Glutamatergic neuron (in vitro differentiated cells): Measurements from ENCODE around the gene MRPS6. TPM values are rescaled to one million over a fixed set of nuclear protein-coding genes. Genes with fewer than 3 reads are reported as not detected.

ENCODE experiments used
- DNase-seq: peaks from one replicate; pipeline ENCODE4 v3.0.0; 2022
- H3K27ac Mint-ChIP-seq: one replicate; pipeline ENCODE4 v1.8.0; 2020; ENCODE audit warnings: mild to moderate bottlenecking, mixed read lengths, inconsistent platforms; ENCODE audit not compliant: unreplicated experiment
- H3K27me3 Mint-ChIP-seq: one replicate; pipeline ENCODE4 v1.8.0; 2020; ENCODE audit warnings: mild to moderate bottlenecking, moderate library complexity, mixed read lengths, inconsistent platforms; ENCODE audit not compliant: unreplicated experiment
- H3K36me3 Mint-ChIP-seq: one replicate; pipeline ENCODE4 v1.8.0; 2020; ENCODE audit warnings: mild to moderate bottlenecking, mixed read lengths, inconsistent platforms; ENCODE audit not compliant: unreplicated experiment
- H3K4me1 Mint-ChIP-seq: one replicate; pipeline ENCODE4 v1.8.0; 2020; ENCODE audit warnings: mild to moderate bottlenecking, low read depth, mixed read lengths, inconsistent platforms; ENCODE audit not compliant: unreplicated experiment
- H3K4me3 Mint-ChIP-seq: one replicate; pipeline ENCODE4 v1.8.0; 2020; ENCODE audit warnings: mild to moderate bottlenecking, mixed read lengths, inconsistent platforms; ENCODE audit not compliant: unreplicated experiment
- H3K9me3 Mint-ChIP-seq: one replicate; pipeline ENCODE4 v1.8.0; 2020; ENCODE audit warnings: mild to moderate bottlenecking, moderate library complexity, mixed read lengths, inconsistent platforms; ENCODE audit not compliant: unreplicated experiment
- CTCF ChIP-seq: fragments of 200-600 bp; sonication (generic); IDR thresholded peaks from one replicate; pipeline ENCODE4 v1.5.0; 2021; ENCODE audit not compliant: partially characterized antibody, unreplicated experiment
- total RNA-seq: library from RNA; stranded (reverse); fragmentation: NEBNext Ultra II Directional; extraction: Animal tissue kit (Norgen Biotek cat#: 25700); gene quantifications from one replicate; pipeline ENCODE4 v1.2.1, GENCODE V29; 2021; ENCODE audit not compliant: unreplicated experiment

Gene MRPS6
- total RNA-seq, 1 donor from 2014 or later, result 31.6 TPM

GRCh38 chr21:34100790-34101189, 27.4 kb downstream of the MRPS6 start:
- H3K4me1 Mint-ChIP-seq, result no peaks in the 10 kb centered on the region
- H3K9me3 Mint-ChIP-seq, result no peaks in the 10 kb centered on the region
- DNase-seq, result no peak
- no peak for TF ChIP-seq CTCF
- H3K4me3 Mint-ChIP-seq, result no peak overlapping the region
- H3K27ac Mint-ChIP-seq, result no peak overlapping the region
- no peaks in the 10 kb centered on the region for H3K36me3 Mint-ChIP-seq
- no peaks in the 10 kb centered on the region for H3K27me3 Mint-ChIP-seq

- no peaks in the 10 kb centered on the region for H3K36me3 Mint-ChIP-seq
- H3K4me3 Mint-ChIP-seq, result no peak overlapping the region
- DNase-seq, result no peak
- no peaks in the 10 kb centered on the region for H3K27me3 Mint-ChIP-seq
- no peaks in the 10 kb centered on the region for H3K9me3 Mint-ChIP-seq
- H3K27ac Mint-ChIP-seq, result no peak overlapping the region
- no peaks in the 10 kb centered on the region for H3K4me1 Mint-ChIP-seq
- no peak for TF ChIP-seq CTCF
Measured at GRCh38 chr21:34105947-34106541, 32.7 kb downstream of the MRPS6 start.

- Mint-ChIP-seq H3K4me1 (no peaks in the 10 kb centered on the region), H3K9me3 (no peaks in the 10 kb centered on the region), H3K36me3 (no peaks in the 10 kb centered on the region), H3K27ac (no peak overlapping the region), H3K4me3 (no peak overlapping the region), H3K27me3 (no peaks in the 10 kb centered on the region)
- DNase-seq, result no peak
- no peak for TF ChIP-seq CTCF
Measured at GRCh38 chr21:34107606-34108005, 34.2 kb downstream of the MRPS6 start.

- no peaks in the 10 kb centered on the region for H3K9me3 Mint-ChIP-seq
- DNase-seq, result no peak
- H3K4me1 Mint-ChIP-seq, result no peaks in the 10 kb centered on the region
- H3K36me3 Mint-ChIP-seq, result no peaks in the 10 kb centered on the region
- H3K27ac Mint-ChIP-seq, result no peak overlapping the region
- H3K27me3 Mint-ChIP-seq, result no peaks in the 10 kb centered on the region
- no peak overlapping the region for H3K4me3 Mint-ChIP-seq
- no peak for TF ChIP-seq CTCF
Measured at GRCh38 chr21:34109075-34109474, 35.7 kb downstream of the MRPS6 start.

- Mint-ChIP-seq H3K9me3 (no peaks in the 10 kb centered on the region), H3K4me3 (no peak overlapping the region), H3K4me1 (no peaks in the 10 kb centered on the region), H3K27ac (no peak overlapping the region), H3K36me3 (no peaks in the 10 kb centered on the region), H3K27me3 (no peaks in the 10 kb centered on the region)
- no peak for DNase-seq
- TF ChIP-seq CTCF, result no peak
Measured at GRCh38 chr21:34110594-34111202, 37.3 kb downstream of the MRPS6 start.
